Hematopoietic multipotent progenitor cell treated with erythropoietin and hydrocortisone succinate and interleukin-3 and kit ligand, for 4 days (in vitro differentiated cells): Measurements from ENCODE around the gene SPATA32.
"Not testable (repeated sequence)": the region's sequence is repeated elsewhere in the genome, so short reads cannot be mapped to it uniquely, and the experiment has no call there.

Experiments used
- DNase-seq: peaks from one replicate; pipeline ENCODE4 v3.0.0-alpha.2; 2015

Gene SPATA32

GRCh38 chr17:45270828-45271418 is 9.0 kb upstream of the SPATA32 start:
- DNase-seq, result peak; percentile 69

- DNase-seq, result no peak
Measured at GRCh38 chr17:45269912-45270311, 8.0 kb upstream of the SPATA32 start.

- DNase-seq, result no peak
Measured at GRCh38 chr17:45267436-45268055, 5.7 kb upstream of the SPATA32 start.

GRCh38 chr17:45266372-45266926 is 4.6 kb upstream of the SPATA32 start:
- no peak for DNase-seq

- no peak for DNase-seq
Measured at GRCh38 chr17:45265821-45266220, 3.9 kb upstream of the SPATA32 start.

DNA sequence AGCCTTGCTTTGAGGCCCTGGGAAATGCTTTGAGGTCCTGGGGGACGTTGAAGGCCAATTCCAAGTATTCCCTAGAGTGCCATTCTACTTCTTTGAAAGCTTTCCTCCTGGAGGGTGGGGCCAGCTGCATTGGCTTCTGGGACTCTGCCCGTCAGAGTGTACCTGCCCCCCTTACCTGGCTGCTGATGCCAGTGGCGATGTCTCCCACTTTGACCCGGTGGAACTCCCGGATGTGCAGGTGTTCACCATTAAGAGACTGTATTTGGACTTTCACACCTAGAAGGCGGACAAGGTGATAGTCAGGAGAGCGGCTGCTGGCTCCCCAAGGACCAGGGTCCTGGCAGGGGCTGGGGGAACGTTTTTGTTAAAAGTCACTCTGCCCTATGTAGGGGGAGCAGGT is 3.1 kb upstream of the SPATA32 start:
- DNase-seq, result no peak

DNA sequence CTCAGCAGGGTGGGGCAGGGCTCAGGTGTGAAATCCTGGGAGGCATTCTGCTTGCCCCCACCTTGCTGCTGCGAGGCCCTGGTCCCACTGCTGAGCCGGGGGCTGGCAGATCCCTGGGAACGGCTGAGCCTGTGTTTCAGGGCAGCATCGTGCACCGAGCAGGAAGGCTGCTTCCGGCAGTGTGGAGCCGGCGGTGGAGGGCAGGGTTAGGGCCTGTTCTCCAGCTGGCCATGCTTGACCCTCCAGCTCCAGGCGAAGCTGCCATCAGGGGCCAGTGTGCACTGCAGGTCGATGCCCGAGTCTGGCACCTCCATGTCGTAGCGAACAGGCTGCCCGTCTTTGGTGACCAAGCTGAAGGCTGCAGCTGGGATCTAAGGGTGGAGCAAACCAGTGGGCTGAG is 2.5 kb upstream of the SPATA32 start:
- DNase-seq, result no peak

GRCh38 chr17:45263477-45263860 is 1.6 kb upstream of the SPATA32 start:
- no peak for DNase-seq

DNA sequence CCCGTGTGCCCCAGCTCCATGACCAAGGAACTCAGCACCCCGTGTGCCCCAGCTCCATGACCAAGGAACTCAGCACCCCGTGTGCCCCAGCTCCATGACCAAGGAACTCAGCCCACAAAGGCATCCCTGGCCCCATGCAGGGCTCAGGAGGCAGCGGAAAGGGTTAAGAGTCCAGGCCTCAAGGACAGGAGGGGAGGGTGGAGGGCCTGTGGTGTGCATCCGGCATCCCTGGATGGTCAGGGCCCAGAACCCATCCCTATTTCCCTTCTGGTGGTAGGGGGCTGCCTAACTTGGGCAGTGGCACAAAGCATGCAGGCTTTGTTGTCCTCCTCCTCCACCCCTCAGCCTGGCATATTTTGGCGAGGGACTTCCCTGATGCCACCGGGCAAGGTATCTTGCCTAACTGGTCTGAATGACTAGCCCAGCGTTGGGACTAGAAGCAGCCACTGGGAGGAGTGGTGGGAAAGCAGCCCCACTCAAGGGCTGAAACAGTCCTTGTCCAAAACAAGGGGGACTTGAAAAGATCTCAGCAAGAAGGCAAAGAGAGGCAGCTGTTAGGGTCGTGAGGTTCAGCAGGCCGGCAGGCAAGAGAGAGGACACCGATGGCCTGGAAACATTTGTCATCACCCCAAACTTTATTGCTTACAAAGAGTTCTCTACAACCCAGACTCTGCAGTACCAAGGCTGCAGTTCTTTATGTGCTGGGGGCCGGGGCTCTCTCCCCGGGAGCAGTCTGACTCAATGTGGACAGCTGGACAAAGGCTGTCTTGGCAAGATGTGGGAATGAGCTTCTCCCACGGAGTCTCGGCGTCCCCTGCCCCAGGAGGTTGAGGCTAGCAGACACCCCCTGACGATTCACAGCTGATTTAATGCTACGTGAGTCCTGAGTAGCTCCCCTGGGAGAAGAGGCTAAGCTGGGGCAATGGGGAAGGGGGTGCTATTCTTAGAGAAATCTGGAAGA is 902 bp upstream of the SPATA32 start:
- DNase-seq, result no peak

- DNase-seq, result no peak
Measured at GRCh38 chr17:45260204-45260783, 1.6 kb downstream of the SPATA32 start.

GRCh38 chr17:45258981-45259380 is 2.9 kb downstream of the SPATA32 start:
- no peak for DNase-seq

GRCh38 chr17:45257115-45257514 is 4.8 kb downstream of the SPATA32 start:
- DNase-seq, result no peak

GRCh38 chr17:45256114-45256966 is 5.6 kb downstream of the SPATA32 start:
- peak; percentile 53 for DNase-seq

GRCh38 chr17:45255358-45255757 is 6.5 kb downstream of the SPATA32 start:
- no peak for DNase-seq

DNA sequence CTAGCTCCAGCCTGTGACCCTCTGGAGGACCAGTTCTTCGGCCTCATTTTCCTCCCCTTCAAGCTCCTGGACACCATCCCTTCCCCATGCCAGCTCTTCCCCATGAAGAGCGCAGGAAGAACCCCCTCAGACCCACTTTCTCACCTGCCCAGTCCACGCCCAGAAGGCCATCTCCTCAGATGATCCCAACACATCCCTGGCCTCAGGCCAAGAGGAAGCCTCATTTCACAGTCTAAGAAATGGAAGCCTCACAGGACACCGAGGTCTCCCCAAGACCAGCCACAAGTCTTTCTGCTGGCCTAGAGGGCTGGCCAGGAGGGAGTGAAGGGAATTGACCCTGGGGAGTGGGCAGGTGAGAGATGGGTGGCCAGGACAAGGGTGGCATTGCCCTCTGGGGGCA is 8.0 kb downstream of the SPATA32 start:
- no peak for DNase-seq

GRCh38 chr17:45253237-45253636 is 8.7 kb downstream of the SPATA32 start:
- DNase-seq, result not testable (repeated sequence)

GRCh38 chr17:45251931-45252330 is 10.0 kb downstream of the SPATA32 start:
- DNase-seq, result no peak

- peak; percentile 74 for DNase-seq
Measured at GRCh38 chr17:45248132-45248957, 13.5 kb downstream of the SPATA32 start.

DNA sequence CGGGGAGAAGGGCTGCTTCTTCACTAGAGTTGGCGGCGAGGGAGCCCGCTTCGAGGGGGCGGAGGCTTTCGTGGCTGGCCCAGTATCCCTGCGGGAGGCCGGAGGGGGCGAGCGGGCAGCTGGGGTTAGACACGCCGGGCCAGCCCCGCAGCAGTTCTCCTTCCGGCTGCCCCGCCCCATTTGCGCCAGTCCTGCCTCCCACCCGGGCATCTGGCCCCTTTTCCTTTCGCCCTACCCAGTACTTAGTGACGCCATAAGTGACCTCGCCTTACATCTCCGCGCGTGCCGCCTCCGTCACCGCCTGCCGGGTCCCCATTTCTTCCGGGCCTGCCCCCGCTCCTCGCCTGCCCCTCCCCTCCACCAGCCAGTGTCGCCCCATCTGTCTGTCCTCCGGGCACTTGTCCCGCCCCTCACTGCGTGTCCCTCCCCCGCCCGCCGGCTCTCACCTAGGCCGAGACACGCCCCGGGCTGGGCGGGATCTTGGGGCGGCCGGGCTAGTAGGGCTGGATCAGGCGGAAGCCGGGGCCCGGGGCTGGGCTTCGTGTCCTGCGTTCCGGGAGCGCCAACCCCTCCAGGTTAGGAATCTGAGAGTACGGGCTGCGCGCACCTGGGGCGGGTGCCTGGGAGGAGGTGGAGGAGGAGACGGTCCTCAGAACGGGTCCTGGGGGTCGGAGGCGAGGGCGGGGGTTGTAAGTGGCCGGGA is 14.3 kb downstream of the SPATA32 start:
- DNase-seq, result peak; percentile 98

DNA sequence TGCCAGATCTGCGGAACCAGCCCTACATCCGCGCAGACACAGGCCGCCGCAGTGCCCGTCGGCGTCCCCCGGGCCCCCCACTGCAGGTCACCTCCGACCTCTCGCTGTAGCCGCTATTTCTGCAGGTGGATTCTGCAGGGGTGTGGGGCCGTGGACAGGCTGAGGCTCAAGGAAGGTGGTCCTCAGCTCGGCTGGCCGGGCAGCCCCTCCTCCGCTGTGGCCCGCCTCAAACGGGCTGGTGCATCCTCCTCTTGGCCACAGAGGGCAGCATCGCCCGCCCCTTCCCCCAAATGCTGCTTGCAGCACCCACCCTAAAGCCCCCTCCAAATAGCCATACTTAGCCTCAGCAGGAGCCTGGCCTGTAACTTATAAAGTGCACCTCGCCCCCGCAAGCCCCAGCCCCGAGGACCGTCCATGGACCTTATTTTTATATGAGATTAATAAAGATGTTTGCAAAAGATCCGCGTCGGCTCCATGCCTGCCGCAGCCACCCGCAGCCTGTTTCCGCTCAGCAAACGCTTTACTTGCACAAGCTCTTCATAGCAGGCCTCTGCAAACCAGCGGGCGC is 14.9 kb downstream of the SPATA32 start:
- DNase-seq, result peak; percentile 56
